GM19467 (cell line): Measurements from ENCODE around the gene MYZAP.

ENCODE experiments used
- ATAC-seq: cut with Tn5 transposase; IDR thresholded peaks from one replicate; pipeline ENCODE4 v1.9.1; 2021; ENCODE audit warnings: mild to moderate bottlenecking, moderate library complexity; ENCODE audit not compliant: unreplicated experiment

MYZAP gene

GRCh38 chr15:57591822-57592367 lies at the start of gene MYZAP:
TSS of gene MYZAP (plus strand) at chr15:57591904. CDS start at chr15:57592035, 131 bp downstream.
- no peak for ATAC-seq

GRCh38 chr15:57542505-57542817 lies 49.2 kb upstream of the MYZAP start:
- no peak for ATAC-seq

- ATAC-seq, result no peak
Observed at GRCh38 chr15:57544848-57545480, 46.7 kb upstream of the MYZAP start.

- no peak for ATAC-seq
Observed at GRCh38 chr15:57545995-57546394, 45.7 kb upstream of the MYZAP start.

GRCh38 chr15:57547243-57547755 lies 44.4 kb upstream of the MYZAP start:
- ATAC-seq, result no peak

GRCh38 chr15:57548351-57548750 lies 43.4 kb upstream of the MYZAP start:
- ATAC-seq, result no peak

- ATAC-seq, result no peak
Observed at GRCh38 chr15:57548835-57549234, 42.9 kb upstream of the MYZAP start.

- ATAC-seq, result no peak
Observed at GRCh38 chr15:57549935-57550334, 41.8 kb upstream of the MYZAP start.

- no peak for ATAC-seq
Observed at GRCh38 chr15:57550640-57551039, 41.1 kb upstream of the MYZAP start.

- no peak for ATAC-seq
Observed at GRCh38 chr15:57551715-57552677, 39.7 kb upstream of the MYZAP start.

GRCh38 chr15:57552678-57553334 lies 38.9 kb upstream of the MYZAP start:
- no peak for ATAC-seq

GRCh38 chr15:57553526-57553925 lies 38.2 kb upstream of the MYZAP start:
- ATAC-seq, result no peak

GRCh38 chr15:57554063-57554811 lies 37.5 kb upstream of the MYZAP start:
- ATAC-seq, result no peak

- no peak for ATAC-seq
Observed at GRCh38 chr15:57554812-57555179, 36.9 kb upstream of the MYZAP start.

- ATAC-seq, result no peak
Observed at GRCh38 chr15:57555270-57555669, 36.4 kb upstream of the MYZAP start.

GRCh38 chr15:57556040-57556439 lies 35.7 kb upstream of the MYZAP start:
- no peak for ATAC-seq

GRCh38 chr15:57557267-57557666 lies 34.4 kb upstream of the MYZAP start:
- ATAC-seq, result no peak

- ATAC-seq, result no peak
Observed at GRCh38 chr15:57557810-57558209, 33.9 kb upstream of the MYZAP start.

GRCh38 chr15:57559875-57560274 lies 31.8 kb upstream of the MYZAP start:
- no peak for ATAC-seq

- peak; percentile 88 for ATAC-seq
Observed at GRCh38 chr15:57561041-57561711, 30.5 kb upstream of the MYZAP start.
